SK-N-MC (cell line): ENCODE data around the gene PNPLA3.
"Not testable (repeated sequence)": the region's sequence is repeated elsewhere in the genome, so short reads cannot be mapped to it uniquely, and the experiment has no call there.

Experiments
- DNase-seq: peaks from one replicate; pipeline ENCODE4 v3.0.0-alpha.2; 2011; ENCODE audit warnings: low read depth, low spot score
- H3K27ac ChIP-seq: fragments of 200-600 bp; sonication (generic); 2 replicates; pipeline ENCODE4 v1.5.1; 2016; ENCODE audit warnings: mixed run types
- H3K36me3 ChIP-seq: fragments of 200-600 bp; sonication (generic); 2 replicates; pipeline ENCODE4 v1.6.1; 2017; ENCODE audit warnings: antibody characterized with exemption, low read length, mixed read lengths; ENCODE audit not compliant: insufficient read depth
- H3K4me3 ChIP-seq: fragments of 200-600 bp; sonication (generic); 2 replicates; pipeline ENCODE4 v1.5.1; 2016
- H3K9ac ChIP-seq: fragments of 200-600 bp; sonication (generic); 2 replicates; pipeline ENCODE4 v1.8.0; 2017; ENCODE audit warnings: mixed run types, mixed read lengths; ENCODE audit not compliant: insufficient read length
- H3K9me3 ChIP-seq: fragments of 200-600 bp; sonication (generic); 2 replicates; pipeline ENCODE4 v1.6.1; 2017; ENCODE audit warnings: low read depth, mild to moderate bottlenecking, antibody characterized with exemption, low read length, moderate library complexity, mixed read lengths
- EZH2 ChIP-seq: fragments of 200-600 bp; sonication (generic); IDR thresholded peaks from one replicate; pipeline ENCODE4 v1.6.1; 2017; ENCODE audit warnings: antibody characterized with exemption
- FOXP2 ChIP-seq: optimal IDR thresholded peaks from 2 replicates; pipeline ENCODE3; 2011; ENCODE audit warnings: mild to moderate bottlenecking, moderate library complexity; ENCODE audit not compliant: insufficient read depth; ENCODE audit errors: extremely low read length, control extremely low read depth
- POLR2AphosphoS5 ChIP-seq: IDR thresholded peaks from 2 replicates; pipeline ENCODE4 v1.6.1; 2012; ENCODE audit warnings: mild to moderate bottlenecking, low read depth, low read length, borderline replicate concordance

The PNPLA3 gene

DNA sequence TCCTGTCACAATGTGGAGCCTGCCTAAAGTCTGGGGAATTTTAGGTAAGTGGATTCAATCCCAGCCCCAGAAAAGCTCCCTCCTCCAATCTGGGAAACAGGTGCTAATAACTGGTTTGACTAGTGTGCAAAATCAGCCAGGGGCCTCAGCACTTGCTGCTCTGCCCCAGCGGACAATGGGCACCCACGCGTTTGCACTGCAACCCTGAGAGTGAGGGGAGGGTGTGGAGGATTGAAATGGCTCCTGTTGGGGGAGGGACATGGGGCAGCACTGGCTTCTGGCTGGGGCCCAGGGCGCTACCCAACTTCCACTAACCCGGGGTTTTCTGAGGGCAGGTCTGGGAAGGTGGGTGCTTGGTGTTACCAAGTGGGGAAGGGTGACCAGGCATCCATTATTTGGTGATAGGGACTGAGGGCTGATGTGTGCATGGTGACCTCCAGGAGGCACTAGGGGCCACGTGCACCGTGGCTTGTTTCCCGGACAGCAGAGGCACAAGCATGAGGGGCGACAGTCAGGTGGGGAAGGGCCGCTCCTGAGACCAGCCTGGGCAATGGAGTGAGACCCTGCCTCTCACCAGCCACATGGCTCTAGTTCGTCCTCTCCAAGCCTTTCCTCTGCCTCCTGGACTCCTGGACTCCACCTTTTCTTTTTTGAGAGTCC lies 27.5 kb upstream of the PNPLA3 start:
- Histone ChIP-seq H3K27ac (no peak overlapping the region), H3K9me3 (no peaks in the 10 kb centered on the region), H3K36me3 (no peaks in the 10 kb centered on the region), H3K9ac (no peak overlapping the region), H3K4me3 (no peak overlapping the region)
- DNase-seq = no peak
- TF ChIP-seq FOXP2 (no peak), EZH2 (no peak), POLR2AphosphoS5 (no peak)

DNA sequence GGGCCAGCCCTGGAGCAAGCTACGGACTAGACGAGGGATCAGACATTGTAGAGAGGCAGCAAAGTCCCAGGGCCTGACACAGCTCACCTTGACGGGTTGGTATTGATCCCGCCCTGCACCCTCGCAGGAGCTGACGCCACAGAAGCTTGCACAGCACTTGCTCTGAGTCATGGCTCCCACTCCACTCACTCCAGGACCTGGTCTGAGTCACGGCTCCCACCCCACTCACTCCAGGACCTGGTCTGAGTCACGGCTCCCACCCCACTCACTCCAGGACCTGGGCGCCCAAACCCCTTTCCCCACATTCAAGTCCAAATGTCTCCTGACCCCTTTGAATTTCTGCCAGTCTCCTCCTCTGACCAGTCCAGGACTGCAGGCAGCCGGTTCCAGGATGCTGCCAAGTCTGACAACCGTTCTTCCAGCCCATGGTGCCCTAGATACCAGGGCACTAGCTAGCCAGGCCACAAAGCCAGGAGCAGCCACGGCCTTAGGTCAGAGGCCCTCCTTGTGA lies 25.8 kb upstream of the PNPLA3 start:
- H3K4me3 ChIP-seq = no peak overlapping the region
- H3K9me3 ChIP-seq = no peaks in the 10 kb centered on the region
- TF ChIP-seq FOXP2 (no peak), POLR2AphosphoS5 (no peak), EZH2 (no peak)
- no peak overlapping the region for H3K9ac ChIP-seq
- no peak for DNase-seq
- H3K27ac ChIP-seq = no peak overlapping the region
- no peaks in the 10 kb centered on the region for H3K36me3 ChIP-seq

DNA sequence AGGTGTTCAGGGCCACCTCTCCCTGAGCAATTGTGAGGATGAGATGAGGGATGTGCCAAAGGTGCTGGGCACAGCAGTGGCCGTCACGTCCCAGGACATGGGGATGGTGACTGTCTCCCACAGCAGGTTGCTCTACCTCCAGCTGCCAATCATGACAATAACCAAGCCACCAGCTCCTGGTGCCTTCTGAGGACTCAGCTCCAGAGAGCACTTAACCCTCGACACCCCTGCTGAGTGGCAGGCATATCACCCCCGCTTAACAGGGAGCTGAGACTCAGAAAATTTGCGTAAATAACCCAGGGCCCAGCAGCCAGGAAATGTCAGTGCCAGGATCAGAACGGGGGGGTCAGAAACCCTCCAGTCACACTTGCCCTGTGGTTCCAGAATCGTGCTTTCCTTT lies 23.4 kb upstream of the PNPLA3 start:
- no peak for DNase-seq

GRCh38 chr22:43901976-43902643 lies 21.5 kb upstream of the PNPLA3 start:
- Histone ChIP-seq H3K9me3 (no peaks in the 10 kb centered on the region), H3K36me3 (no peaks in the 10 kb centered on the region), H3K9ac (no peak overlapping the region), H3K4me3 (no peak overlapping the region), H3K27ac (no peak overlapping the region)
- no peak for TF ChIP-seq POLR2AphosphoS5
- no peak for DNase-seq

More for the DNA sequence above, 23.4 kb upstream of the PNPLA3 start:
- Histone ChIP-seq H3K27ac (no peak overlapping the region), H3K4me3 (no peak overlapping the region), H3K9me3 (no peaks in the 10 kb centered on the region), H3K36me3 (no peaks in the 10 kb centered on the region), H3K9ac (no peak overlapping the region)
- no peak for TF ChIP-seq FOXP2

- not testable (repeated sequence) for DNase-seq, H3K27ac ChIP-seq, H3K9ac ChIP-seq, H3K36me3 ChIP-seq, H3K9me3 ChIP-seq, H3K4me3 ChIP-seq
These were observed 20.6 kb upstream of the PNPLA3 start for GRCh38 chr22:43903033-43903432.

DNA sequence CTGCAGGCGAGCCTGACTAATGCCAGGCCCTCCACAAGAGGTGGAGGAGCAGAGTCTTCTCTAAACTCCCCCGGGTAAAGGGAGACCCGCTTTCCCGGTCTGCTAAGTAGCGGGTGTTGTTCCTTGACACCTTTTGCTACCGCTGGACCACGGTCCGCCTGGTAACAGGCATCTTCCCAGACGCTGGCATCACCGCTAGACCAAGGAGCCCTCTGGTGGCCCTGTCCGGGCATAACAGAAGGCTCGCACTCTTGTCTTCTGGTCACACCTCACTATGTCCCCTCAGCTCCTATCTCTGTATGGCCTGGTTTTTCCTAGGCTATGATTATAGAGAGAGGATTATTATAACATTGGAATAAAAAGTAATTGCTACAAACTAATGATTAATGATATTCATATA lies 19.2 kb upstream of the PNPLA3 start:
- not testable (repeated sequence) for H3K27ac ChIP-seq, DNase-seq, H3K9ac ChIP-seq, H3K9me3 ChIP-seq, H3K4me3 ChIP-seq, H3K36me3 ChIP-seq

DNA sequence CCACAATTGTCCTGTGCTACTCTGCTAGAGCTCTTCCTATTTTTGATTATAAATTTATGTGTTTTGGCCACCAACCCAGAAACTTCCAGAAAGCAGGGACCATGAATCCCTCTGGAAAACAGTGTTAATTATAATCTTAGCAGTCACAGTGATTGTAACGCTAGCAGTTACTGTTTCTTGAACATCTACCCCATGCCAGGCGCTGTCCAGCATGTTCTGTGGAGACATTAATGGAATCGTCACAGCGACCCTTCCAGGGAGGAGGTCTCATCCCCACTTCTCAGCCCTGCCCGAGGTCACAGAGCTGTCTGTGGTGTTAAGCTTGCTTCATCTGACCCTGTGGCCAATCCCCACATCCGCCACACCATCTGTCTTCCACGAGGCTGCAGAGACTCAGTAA lies 17.9 kb upstream of the PNPLA3 start:
- no peak for DNase-seq
- TF ChIP-seq FOXP2 = no peak
- TF ChIP-seq POLR2AphosphoS5 = no peak
- no peak for TF ChIP-seq EZH2
- no peaks in the 10 kb centered on the region for H3K9me3 ChIP-seq
- no peaks in the 10 kb centered on the region for H3K36me3 ChIP-seq
- H3K9ac ChIP-seq = no peak overlapping the region
- H3K4me3 ChIP-seq = no peak overlapping the region
- H3K27ac ChIP-seq = no peak overlapping the region

GRCh38 chr22:43909708-43910107 lies 13.9 kb upstream of the PNPLA3 start:
- no peak for TF ChIP-seq EZH2
- TF ChIP-seq POLR2AphosphoS5 = no peak
- TF ChIP-seq FOXP2 = no peak
- H3K9ac ChIP-seq = no peak overlapping the region
- no peaks in the 10 kb centered on the region for H3K9me3 ChIP-seq
- DNase-seq = no peak
- no peak overlapping the region for H3K27ac ChIP-seq
- no peak overlapping the region for H3K4me3 ChIP-seq
- H3K36me3 ChIP-seq = no peaks in the 10 kb centered on the region

DNA sequence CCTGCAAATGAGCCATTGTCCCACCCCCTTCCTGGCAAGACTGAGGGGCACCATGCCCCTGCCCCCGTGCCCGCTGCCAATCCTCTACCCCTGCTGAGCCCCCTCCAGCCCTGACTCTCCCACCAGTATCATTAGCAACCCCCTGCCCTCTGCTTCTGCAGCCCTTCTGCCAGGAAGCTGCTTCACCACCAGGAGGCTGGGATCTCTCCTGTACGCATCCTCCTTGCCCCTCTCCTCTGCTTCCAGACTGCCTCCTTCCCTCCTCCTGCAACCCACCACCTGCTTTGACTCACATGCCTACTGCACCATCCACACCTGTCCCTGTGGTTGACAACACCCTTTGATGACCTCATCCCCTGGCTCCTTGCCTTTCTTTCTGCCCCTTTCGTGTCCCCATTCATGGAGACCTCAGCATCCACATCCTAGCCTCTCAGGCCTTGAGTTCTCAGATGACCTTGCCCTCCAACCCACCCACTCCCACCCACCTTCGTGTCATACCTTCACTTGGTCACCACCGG lies 13.4 kb upstream of the PNPLA3 start:
- H3K9ac ChIP-seq = no peak overlapping the region
- no peaks in the 10 kb centered on the region for H3K9me3 ChIP-seq
- no peak overlapping the region for H3K27ac ChIP-seq
- DNase-seq = no peak
- no peaks in the 10 kb centered on the region for H3K36me3 ChIP-seq
- H3K4me3 ChIP-seq = no peak overlapping the region
- TF ChIP-seq FOXP2 = no peak
- TF ChIP-seq POLR2AphosphoS5 = no peak
- no peak for TF ChIP-seq EZH2
